Measurements from ENCODE around the gene GOLGA6L4. TPM values are rescaled to one million over a fixed set of nuclear protein-coding genes. Genes with fewer than 3 reads are reported as not detected.
"Not testable (repeated sequence)": the region's sequence is repeated elsewhere in the genome, so short reads cannot be mapped to it uniquely, and the experiment has no call there.

GOLGA6L4 gene, protein sequence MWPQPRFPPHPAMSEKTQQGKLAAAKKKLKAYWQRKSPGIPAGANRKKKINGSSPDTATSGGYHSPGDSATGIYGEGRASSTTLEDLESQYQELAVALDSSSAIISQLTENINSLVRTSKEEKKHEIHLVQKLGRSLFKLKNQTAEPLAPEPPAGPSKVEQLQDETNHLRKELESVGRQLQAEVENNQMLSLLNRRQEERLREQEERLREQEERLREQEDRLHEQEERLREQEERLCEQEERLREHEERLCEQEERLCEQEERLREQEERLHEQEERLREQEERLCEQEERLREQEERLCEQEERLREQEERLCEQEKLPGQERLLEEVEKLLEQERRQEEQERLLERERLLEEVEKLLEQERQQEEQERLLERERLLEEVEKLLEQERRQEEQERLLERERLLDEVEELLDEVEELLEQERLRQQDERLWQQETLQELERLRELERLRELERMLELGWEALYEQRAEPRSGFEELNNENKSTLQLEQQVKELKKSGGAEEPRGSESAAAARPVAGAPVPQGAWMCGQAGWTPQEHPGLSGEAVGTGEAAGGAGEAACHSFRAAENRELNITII
- total RNA-seq: 10.9 to 13.7 TPM (median 12.2 TPM) in 3 replicates

DNA sequence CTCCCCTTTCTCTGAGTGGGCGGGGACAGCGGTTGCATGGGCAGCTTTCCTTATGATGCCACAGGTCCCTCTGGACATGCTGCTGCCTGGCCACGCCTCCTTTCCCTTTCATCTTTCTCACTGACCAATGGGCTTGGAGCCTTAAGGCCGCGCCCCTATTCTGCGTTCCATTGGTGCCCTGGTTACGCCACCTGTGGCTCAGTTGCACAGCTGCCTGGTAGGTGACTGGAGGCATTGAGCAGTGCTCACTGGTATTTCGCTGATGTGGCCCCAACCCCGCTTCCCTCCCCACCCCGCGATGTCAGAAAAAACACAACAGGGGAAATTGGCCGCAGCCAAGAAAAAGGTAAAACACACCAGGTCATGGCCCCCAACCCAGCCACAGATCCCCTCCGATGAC, at the start of gene GOLGA6L4:
GOLGA6L4 (plus strand) TSS at position 201 of the 400 bp plus-strand sequence; CDS start at position 263, 62 bp downstream.
- not testable (repeated sequence) for H3K36me3 Mint-ChIP-seq; H3K4me3 Mint-ChIP-seq; H3K27ac Mint-ChIP-seq; H3K4me1 Mint-ChIP-seq; H3K9me3 Mint-ChIP-seq; DNase-seq (ENCODE audit: low spot score in 2 of 2, unreplicated experiment in 2 of 2); H3K27me3 Mint-ChIP-seq (ENCODE audit: low read depth)

- H3K9me3 Mint-ChIP-seq; H3K4me1 Mint-ChIP-seq; H3K27me3 Mint-ChIP-seq (ENCODE audit: low read depth); H3K27ac Mint-ChIP-seq; DNase-seq (ENCODE audit: low spot score in 2 of 2, unreplicated experiment in 2 of 2); H3K4me3 Mint-ChIP-seq; H3K36me3 Mint-ChIP-seq: not testable (repeated sequence)
These were observed 42.6 kb upstream of the GOLGA6L4 start for GRCh38 chr15:84192982-84193381.

DNA sequence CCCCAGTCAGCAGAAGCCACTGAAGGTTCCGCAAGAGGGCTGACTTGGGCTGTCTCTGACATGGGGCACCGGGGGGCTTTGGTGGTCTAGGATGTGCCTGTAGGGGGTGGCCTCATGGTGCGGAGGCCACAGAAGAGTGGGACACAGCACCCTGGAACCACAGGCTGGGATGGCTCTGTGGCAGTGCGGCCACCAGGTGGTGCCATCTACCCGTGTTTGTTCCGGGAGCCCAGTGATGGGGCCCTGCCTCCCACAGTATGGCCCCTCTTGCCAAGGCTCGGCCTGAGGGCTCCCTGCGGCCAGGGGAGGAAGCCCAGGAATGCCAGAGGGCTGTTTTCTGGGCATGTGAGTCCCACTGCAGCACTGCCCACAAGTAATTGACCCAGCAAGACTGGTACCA, 40.0 kb upstream of the GOLGA6L4 start:
- not testable (repeated sequence) for H3K4me1 Mint-ChIP-seq; H3K4me3 Mint-ChIP-seq; H3K27me3 Mint-ChIP-seq (ENCODE audit: low read depth); DNase-seq (ENCODE audit: low spot score in 2 of 2, unreplicated experiment in 2 of 2); H3K36me3 Mint-ChIP-seq; H3K9me3 Mint-ChIP-seq; H3K27ac Mint-ChIP-seq

DNA sequence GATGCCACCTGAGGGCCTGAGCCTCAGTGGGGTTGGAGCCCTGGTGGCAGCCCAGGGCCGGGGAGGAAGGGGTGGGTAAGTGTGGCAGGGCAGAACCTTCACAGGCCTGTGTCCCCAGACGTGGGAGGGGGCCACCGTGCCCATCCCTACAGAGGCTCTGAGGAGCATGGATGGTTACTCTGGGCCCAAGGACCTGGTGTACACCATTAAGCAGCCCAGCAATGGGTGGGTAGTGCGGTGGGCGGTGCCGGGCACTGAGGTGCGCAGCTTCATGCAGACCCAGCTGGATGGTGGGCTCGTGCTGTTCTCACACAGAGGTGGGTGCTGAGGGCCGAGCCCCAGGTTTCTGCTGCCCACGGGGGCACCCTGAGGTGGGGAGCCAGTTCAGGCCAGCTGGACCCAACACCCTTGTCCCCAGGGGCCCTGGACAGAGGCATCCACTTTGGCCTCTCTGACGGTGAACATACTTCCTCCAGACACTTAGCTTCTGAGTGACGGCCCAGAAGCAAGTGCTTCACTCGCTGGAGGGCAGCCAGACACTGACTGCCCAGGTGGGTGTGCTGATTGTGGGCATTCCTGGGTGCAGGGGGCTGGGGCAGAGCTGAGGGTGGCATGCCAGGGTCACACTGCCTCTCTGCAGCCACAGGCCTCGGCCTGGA, 38.9 kb upstream of the GOLGA6L4 start:
- not testable (repeated sequence) for DNase-seq (ENCODE audit: low spot score in 2 of 2, unreplicated experiment in 2 of 2); H3K4me1 Mint-ChIP-seq; H3K36me3 Mint-ChIP-seq; H3K9me3 Mint-ChIP-seq; H3K27ac Mint-ChIP-seq; H3K27me3 Mint-ChIP-seq (ENCODE audit: low read depth); H3K4me3 Mint-ChIP-seq

DNA sequence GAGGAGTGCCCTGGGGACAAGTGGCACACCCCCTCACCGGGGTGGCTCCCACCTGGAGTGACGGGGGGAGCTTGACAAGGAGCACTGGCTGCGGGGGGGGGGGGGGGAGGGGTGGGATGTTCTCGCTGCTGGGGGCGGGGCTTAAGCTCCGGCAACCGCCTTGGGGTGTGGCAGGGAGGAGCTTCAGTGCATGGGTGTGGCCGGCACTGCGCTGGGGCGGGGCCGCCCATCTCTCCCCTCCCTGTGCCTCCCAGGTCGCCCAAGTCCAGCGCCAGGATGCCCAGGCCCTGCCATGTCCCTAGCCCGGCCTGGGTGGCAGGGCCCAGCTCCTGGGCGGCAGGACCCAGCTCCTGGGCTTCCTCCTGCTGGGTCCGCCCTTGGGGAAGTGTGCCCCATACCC, 35.7 kb upstream of the GOLGA6L4 start:
- not testable (repeated sequence) for H3K27me3 Mint-ChIP-seq (ENCODE audit: low read depth); H3K9me3 Mint-ChIP-seq; H3K4me1 Mint-ChIP-seq; H3K36me3 Mint-ChIP-seq; H3K27ac Mint-ChIP-seq; H3K4me3 Mint-ChIP-seq; DNase-seq (ENCODE audit: low spot score in 2 of 2, unreplicated experiment in 2 of 2)

DNA sequence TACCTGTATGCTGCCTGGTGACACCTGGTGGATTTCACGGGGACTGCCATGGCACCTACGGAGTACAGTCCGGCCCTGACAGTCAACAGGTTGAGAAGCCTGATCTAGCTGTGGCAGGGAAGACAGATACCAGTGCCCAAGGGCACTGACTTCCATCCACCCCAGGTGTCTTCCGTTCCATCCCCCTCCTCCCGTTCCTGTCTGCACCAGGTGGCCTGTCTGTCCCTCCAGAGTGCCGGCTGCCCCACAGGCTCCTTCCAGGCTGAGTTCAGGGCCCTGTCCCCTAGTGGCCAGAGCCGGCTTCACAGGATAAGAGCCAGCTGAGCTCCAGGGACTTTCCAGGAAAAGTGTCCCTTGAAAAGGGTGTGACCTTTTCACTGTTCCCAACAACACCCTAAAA, 10.9 kb downstream of the GOLGA6L4 start:
- not testable (repeated sequence) for H3K36me3 Mint-ChIP-seq; H3K9me3 Mint-ChIP-seq; H3K27me3 Mint-ChIP-seq (ENCODE audit: low read depth); H3K4me1 Mint-ChIP-seq
- Mint-ChIP-seq H3K27ac (peak overlapping the region; percentile 68), H3K4me3 (peak overlapping the region; percentile 57)
- peak in 1 of 2 experiments; percentile 41 for DNase-seq (ENCODE audit: low spot score in 2 of 2, unreplicated experiment in 2 of 2)

Measured in mesothelial cell of epicardium (in vitro differentiated cells).